Measurements from ENCODE around the gene SEMA6A.

DNA sequence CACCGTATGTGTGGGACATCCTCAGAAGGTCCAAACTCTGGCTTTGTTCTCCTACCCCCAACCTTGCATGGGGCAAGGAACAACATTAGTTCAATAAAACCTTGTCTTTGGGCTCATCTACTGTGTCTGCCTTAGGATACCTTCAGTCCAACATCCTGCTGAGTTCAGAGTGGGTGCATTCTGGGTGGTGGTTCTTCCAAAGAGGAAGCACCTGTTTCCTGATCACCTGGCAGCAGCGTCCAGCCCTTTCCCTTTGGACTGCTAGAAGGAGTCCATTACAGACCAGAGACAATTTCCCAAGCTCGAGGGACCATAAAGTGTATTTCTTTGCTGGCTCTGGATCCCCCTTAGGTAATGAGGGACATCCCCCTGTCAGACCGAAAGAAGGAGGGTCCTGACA lies 154.1 kb downstream of the SEMA6A start:
- TF ChIP-seq ZFP30 (CRISPR knock-in tag; IDR thresholded peaks at IDR 0.05) (no peak), ZNF70 (CRISPR knock-in tag; IDR thresholded peaks at IDR 0.05) (no peak), RARB (CRISPR knock-in tag; IDR thresholded peaks at IDR 0.05) (no peak), TCF4 (CRISPR knock-in tag; IDR thresholded peaks at IDR 0.05; ENCODE audit: borderline replicate concordance) (no peak), SNAI2 (CRISPR knock-in tag; IDR thresholded peaks at IDR 0.05) (no peak), OSR1 (CRISPR knock-in tag; IDR thresholded peaks at IDR 0.05) (no peak), ZFP3 (CRISPR knock-in tag; IDR thresholded peaks at IDR 0.05) (no peak), PPARA (CRISPR knock-in tag; IDR thresholded peaks at IDR 0.05; ENCODE audit: borderline replicate concordance) (no peak)
- TF ChIP-seq, protein P1, sequence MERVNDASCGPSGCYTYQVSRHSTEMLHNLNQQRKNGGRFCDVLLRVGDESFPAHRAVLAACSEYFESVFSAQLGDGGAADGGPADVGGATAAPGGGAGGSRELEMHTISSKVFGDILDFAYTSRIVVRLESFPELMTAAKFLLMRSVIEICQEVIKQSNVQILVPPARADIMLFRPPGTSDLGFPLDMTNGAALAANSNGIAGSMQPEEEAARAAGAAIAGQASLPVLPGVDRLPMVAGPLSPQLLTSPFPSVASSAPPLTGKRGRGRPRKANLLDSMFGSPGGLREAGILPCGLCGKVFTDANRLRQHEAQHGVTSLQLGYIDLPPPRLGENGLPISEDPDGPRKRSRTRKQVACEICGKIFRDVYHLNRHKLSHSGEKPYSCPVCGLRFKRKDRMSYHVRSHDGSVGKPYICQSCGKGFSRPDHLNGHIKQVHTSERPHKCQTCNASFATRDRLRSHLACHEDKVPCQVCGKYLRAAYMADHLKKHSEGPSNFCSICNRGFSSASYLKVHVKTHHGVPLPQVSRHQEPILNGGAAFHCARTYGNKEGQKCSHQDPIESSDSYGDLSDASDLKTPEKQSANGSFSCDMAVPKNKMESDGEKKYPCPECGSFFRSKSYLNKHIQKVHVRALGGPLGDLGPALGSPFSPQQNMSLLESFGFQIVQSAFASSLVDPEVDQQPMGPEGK (CRISPR knock-in tag; IDR thresholded peaks at IDR 0.05; ENCODE audit: borderline replicate concordance), result no peak
